Stimulated activated CD4-positive, alpha-beta T cell treated with anti-CD3 and anti-CD28 coated beads, TNF-alpha, amount 100 ng/mL, for 48 hours (primary cell): ENCODE results near the gene MUSK.

Experiments used
- DNase-seq, 3 donors: peaks; one replicate each; pipeline ENCODE4 v3.0.0-alpha.2; 2020; ENCODE audit warnings: low read depth in 3 of 3

MUSK gene

GRCh38 chr9:110668570-110669167, at the start of gene MUSK:
Gene MUSK, plus strand, starts transcription at chr9:110668791. Its CDS starts 114 bp downstream, at chr9:110668905.
- DNase-seq, result no peak

GRCh38 chr9:110619831-110620230, 48.8 kb upstream of the MUSK start:
- DNase-seq, result no peak

- no peak for DNase-seq
These were observed 47.9 kb upstream of the MUSK start for GRCh38 chr9:110620726-110621125.

GRCh38 chr9:110622368-110622767, 46.2 kb upstream of the MUSK start:
- no peak for DNase-seq

- DNase-seq, result no peak
These were observed 45.0 kb upstream of the MUSK start for GRCh38 chr9:110623462-110624025.

- peak in 2 of 3 donors; percentile 9 to 13 for DNase-seq
These were observed 42.3 kb upstream of the MUSK start for GRCh38 chr9:110626101-110626829.

- DNase-seq, result no peak
These were observed 33.0 kb upstream of the MUSK start for GRCh38 chr9:110635589-110635988.

- DNase-seq, result no peak
These were observed 30.1 kb upstream of the MUSK start for GRCh38 chr9:110638381-110638954.

- DNase-seq, result no peak
These were observed 27.9 kb upstream of the MUSK start for GRCh38 chr9:110640736-110641135.

GRCh38 chr9:110641293-110641692, 27.3 kb upstream of the MUSK start:
- no peak for DNase-seq

- no peak for DNase-seq
These were observed 19.9 kb upstream of the MUSK start for GRCh38 chr9:110648696-110649095.

GRCh38 chr9:110650261-110650660, 18.3 kb upstream of the MUSK start:
- DNase-seq, result no peak

GRCh38 chr9:110650991-110651411, 17.6 kb upstream of the MUSK start:
- DNase-seq, result no peak

GRCh38 chr9:110655754-110656641, 12.6 kb upstream of the MUSK start:
- DNase-seq, result no peak

- DNase-seq, result no peak
These were observed 8.6 kb upstream of the MUSK start for GRCh38 chr9:110659891-110660541.

- DNase-seq, result no peak
These were observed 842 bp downstream of the MUSK start for GRCh38 chr9:110669433-110669832.

GRCh38 chr9:110671849-110672248, 3.3 kb downstream of the MUSK start:
- no peak for DNase-seq

- DNase-seq, result no peak
These were observed 4.4 kb downstream of the MUSK start for GRCh38 chr9:110672873-110673510.

GRCh38 chr9:110687497-110687896, 18.9 kb downstream of the MUSK start:
- no peak for DNase-seq

GRCh38 chr9:110688329-110688728, 19.7 kb downstream of the MUSK start:
- no peak for DNase-seq
